ENCODE measurements around the gene CAV1.

- TF ChIP-seq CTCF (IDR thresholded peaks at IDR 0.05) (no peak), POLR2A (IDR thresholded peaks at IDR 0.05) (no peak)
Observed at GRCh38 chr7:116562529-116563121, 37.8 kb downstream of the CAV1 start.
